HG02970 (cell line): ENCODE measurements around the gene SCN3A.

Experiments used
- ATAC-seq: cut with Tn5 transposase; IDR thresholded peaks from one replicate; pipeline ENCODE4 v1.9.1; 2021; ENCODE audit warnings: mild to moderate bottlenecking, moderate library complexity, moderate number of reproducible peaks; ENCODE audit not compliant: unreplicated experiment, low FRiP score

SCN3A gene

GRCh38 chr2:165060411-165060810 is 143.4 kb downstream of the SCN3A start:
- ATAC-seq: no peak

- no peak for ATAC-seq
These were observed 145.2 kb downstream of the SCN3A start for GRCh38 chr2:165058476-165059265.

- ATAC-seq: no peak
These were observed 145.9 kb downstream of the SCN3A start for GRCh38 chr2:165057931-165058330.

GRCh38 chr2:165057308-165057707 is 146.5 kb downstream of the SCN3A start:
- no peak for ATAC-seq

GRCh38 chr2:165056564-165056963 is 147.3 kb downstream of the SCN3A start:
- no peak for ATAC-seq

GRCh38 chr2:165055082-165055851 is 148.6 kb downstream of the SCN3A start:
- ATAC-seq: no peak

- ATAC-seq: no peak
These were observed 149.2 kb downstream of the SCN3A start for GRCh38 chr2:165054652-165055051.

- no peak for ATAC-seq
These were observed 159.1 kb downstream of the SCN3A start for GRCh38 chr2:165044505-165045303.
